GM19043 (cell line): ENCODE measurements around the gene CFAP77.

Source experiments
- ATAC-seq: cut with Tn5 transposase; IDR thresholded peaks from one replicate; pipeline ENCODE4 v1.9.1; 2021; ENCODE audit warnings: low read depth; ENCODE audit not compliant: unreplicated experiment

CFAP77 gene

DNA sequence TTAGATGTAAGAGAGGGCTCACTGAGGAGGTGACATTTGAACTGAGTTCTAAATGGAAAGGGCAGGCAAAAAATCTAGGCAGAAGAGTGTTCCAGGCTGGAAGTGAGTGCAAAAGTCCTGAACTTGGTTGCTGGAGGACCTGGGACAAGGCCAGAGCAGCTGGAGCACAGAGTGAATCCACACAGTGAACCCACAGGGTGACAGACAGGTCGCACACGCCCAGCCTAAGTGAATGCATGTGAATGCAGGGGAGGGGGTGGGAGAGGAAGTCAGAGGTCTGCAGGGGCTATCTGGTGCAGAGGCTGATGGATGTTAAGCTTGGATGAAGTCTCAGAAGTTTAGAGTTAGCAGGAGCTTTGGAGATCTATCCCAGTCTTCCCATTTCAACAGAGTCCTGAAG, 2.8 kb upstream of the CFAP77 start:
- no peak for ATAC-seq

DNA sequence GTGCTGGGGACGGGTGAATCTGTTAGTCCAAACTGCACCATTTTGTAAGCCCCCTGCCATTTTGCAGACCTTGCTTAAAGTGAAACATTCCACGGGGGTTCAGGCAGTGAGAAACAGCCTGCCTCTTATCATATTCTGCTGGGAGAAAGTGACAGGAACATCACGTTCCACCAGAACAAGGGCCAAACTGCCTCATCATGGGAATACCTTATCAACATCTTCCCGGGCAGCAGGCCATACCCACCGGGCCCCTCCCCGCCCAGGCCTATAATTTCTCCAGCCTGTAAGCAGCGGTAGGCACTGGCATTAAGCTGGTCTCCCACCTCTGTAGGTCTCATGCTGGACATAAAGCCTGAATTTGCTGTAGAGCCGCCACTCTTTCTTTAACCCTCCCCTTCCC, 1.5 kb upstream of the CFAP77 start:
- ATAC-seq: no peak

DNA sequence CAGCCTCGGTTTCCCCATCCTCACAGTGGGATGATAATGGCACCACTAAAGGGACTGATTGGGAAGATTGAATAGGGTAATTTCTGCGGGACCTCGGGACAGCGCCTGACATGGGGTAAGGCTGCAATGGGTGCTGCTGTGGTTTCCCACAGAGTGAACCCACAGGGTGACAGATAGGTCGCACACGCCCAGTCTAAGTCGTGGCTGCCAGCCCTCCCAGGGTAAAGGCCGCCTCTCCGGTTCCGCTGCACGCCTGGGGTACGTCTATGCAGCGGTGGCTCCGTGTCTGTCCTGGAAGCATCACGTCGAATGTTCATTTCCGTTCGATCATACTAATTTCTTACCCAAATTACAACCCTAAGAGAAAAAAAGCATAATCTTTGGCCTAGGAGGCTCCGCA, 631 bp downstream of the CFAP77 start:
- no peak for ATAC-seq

DNA sequence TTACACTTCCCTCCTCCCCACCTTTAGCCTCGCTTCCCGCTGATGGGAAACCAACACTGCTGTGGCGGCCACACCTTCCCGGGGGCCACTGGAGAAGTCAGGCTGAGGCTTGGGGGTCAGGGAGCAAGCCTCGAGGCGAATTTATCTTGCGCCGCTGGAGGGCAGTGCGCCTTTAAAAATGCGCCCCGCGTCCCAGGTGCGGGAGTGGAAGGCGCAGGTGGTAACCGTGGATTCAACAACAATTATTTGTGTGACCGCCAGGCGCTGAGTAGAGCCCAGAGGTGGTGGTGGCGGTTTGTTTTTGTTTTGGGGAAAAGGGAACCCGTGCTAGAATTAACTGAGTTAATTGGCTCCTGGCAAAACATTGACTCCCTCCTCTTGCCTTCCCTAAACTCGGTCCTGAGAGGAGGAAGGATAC, 1.1 kb downstream of the CFAP77 start:
- ATAC-seq: no peak

DNA sequence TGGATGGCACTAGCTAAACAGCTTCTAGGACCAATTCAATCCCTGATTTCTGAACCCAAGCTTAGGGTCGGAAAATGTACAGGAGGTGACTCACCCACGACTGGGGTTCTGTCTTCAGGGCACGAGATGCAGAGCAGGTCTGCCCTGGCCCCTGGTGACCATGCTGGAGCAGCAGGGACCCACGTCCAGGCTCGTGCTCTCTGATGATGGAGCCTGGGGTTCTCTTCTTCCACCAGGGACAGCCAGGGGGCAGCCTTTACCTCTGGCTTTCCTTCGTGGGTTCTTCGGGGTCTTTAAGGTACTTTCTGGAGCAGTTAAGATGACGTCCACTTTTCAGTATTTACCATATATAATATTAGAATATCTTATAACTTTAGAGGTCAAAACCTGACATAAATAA, 2.1 kb downstream of the CFAP77 start:
- no peak for ATAC-seq

DNA sequence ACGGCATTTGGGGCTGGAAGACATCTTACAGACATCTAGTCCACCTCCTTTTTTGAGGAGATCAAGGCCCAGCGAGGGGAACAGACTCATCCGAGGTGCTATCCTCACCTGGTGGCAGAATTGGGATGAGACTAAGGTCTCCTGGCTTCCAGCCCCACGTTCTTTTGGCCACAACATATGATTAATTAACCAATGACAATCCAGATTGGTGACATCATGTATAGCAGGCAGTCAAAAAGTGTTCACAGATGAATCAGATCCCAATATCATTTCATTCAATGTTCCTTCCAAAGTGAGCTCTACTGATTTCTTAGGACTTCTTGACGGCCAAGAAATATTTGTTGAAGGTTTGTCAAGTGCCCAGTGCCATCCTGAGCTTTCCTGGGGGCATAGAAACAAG, 3.9 kb downstream of the CFAP77 start:
- ATAC-seq: no peak

DNA sequence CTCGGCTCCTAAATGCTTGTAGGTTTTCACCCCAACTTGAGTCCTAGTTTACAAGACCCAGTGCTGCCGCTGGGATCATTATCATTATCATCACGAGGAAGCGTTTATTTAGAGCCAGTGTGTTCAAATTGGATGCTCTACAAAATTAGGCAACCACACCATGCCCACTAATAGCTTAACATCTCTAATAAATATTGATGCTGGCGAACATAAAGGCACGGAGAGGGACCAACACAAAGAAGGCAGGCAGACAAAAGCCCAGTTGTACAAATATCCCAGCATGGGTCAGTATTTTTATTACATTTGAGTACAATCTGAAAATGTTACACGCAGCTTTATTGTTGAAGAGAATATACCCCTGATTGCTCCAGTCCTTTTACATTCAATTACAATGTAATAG, 4.7 kb downstream of the CFAP77 start:
- ATAC-seq: no peak

DNA sequence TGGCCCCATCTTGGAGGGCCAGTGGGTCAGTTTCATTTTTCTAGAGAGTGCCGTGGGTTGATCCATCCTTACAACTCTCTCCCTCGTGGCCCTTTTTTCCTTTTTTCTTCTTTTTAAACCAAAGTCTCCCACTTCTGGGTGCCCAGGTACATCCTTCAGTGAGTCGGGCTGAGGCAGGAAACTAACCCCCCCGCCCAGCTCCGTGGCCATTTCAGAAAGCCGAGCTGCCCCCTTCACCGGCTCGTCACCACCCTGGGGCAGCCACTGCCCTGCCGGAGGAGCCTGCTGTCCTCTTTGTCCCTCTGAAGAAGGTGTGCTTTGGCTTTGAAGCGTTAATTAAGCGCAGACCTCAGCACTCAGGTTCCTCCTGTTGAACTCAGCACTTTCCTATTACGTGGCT, 5.2 kb downstream of the CFAP77 start:
- ATAC-seq: no peak

DNA sequence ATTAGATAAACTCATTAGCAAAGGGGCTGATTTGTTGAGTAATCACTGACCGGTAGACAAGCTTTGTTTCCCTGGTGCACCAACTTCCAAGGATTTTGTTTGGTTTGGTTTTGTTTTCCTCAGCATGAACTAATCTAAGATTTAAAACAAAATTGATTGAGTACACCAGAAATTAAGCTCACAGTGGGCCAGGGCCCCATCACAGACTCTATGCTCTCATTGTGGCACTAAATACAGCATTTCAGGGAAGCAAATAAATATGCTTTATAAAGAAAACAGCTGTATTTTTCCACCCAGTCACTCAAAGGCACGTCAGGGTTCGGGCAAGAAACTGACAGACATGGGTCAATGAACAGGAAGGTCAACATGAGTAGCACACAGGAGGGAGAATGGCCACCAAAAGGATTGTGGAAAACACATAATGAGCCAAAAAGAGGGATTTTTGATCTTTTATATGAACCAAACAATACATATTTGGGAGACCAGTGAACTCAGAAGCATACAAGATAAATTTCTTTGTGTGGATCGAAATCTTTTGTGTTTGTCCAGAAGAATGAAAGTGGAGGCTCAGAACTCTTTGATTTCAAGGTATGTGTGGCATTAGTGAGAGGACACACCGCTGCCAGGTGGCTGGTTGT, 8.8 kb downstream of the CFAP77 start:
- no peak for ATAC-seq

DNA sequence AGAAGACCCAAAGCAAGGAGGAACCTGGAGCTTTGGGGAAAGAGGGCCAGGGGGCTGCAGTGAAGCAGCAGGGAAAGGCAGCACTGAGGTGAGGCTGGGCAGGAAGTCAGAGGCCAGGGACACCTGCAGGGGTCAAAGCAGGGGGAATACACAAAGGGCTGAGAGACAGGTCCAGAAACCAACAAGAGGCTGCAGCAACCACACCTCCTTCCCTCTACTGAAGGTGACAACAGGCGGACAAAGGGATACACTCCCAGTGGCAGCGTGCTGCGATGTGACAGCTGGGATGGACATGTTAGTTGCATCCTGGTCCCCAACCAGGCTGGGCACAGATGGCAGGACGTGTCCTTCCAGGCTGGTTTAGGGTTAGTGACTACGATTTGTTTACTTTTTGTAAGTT, 12.6 kb downstream of the CFAP77 start:
- no peak for ATAC-seq

DNA sequence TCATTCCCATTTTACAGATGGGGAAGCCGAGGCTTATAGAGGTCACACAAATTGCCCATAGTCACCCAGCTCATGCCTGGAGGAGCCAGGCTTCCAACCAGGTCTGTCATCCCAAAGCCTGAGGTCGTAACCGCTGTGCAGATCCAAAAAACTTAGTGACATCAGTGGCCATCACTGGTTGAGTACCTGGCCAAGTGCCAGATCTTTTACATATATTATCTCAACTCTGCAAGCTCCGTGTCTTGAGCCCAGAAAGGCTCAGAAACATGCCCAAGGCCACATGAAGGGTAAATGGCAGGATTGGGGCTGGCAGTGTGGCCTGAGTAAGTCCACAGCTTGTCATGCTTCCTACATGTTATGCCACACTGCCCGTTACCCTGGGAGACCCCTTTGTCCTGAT, 13.5 kb downstream of the CFAP77 start:
- ATAC-seq: no peak

DNA sequence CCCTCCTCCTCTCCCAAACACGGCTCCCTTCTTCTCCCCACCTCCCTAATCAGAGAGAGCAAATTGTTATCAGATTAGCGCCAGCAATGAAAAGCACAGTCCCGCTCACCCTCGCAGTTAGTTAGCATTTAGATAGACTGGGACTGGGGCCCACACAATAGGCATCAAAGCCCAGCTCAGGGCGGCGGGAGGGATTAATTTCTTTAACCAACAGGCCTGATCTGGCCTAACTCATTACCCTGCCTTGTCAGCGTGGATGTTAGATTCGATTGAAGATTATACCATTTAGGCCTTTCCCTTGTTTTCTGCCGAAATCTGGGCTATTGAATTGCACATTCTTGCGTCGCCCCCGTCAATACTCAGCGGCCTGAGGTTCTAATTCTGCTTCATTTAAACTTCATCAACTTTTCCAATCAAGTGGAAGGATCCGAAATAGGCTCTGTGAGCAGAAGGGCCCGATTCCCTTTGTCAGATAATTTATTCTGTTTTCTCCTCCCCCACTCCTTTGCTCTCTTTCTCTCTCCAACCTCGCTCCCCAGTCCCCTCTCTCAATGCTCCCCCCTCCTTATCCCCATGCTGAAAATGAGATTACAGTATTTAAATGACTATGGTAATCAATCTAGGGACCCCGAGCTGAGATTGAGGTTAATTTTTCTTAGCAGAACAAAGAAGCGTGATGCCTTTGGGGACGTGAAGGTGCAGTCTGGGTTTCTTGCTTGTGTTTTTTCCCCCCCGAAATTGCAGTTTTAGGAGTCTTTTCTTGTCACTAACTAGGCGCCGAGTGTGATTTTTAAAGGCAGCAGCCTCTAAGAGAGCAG, 15.1 kb downstream of the CFAP77 start:
- ATAC-seq: no peak

DNA sequence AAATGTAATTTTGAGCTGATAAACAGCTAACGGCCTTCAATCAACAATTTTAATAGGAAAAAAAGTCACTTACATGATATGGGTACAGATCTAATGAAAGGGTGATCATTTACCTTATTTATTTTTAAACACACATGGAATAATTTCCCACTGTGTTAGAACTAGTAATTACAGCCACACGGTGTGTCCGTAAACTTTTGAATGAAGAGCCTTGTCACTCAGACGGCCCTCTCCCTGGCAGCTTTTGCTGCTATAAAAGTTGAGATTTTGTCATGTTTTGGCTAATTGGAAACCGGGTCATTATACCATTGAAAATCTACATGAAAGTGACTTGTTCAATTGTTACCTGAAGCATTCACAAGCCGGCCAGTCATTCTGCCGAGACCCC, 15.7 kb downstream of the CFAP77 start:
- ATAC-seq: no peak

DNA sequence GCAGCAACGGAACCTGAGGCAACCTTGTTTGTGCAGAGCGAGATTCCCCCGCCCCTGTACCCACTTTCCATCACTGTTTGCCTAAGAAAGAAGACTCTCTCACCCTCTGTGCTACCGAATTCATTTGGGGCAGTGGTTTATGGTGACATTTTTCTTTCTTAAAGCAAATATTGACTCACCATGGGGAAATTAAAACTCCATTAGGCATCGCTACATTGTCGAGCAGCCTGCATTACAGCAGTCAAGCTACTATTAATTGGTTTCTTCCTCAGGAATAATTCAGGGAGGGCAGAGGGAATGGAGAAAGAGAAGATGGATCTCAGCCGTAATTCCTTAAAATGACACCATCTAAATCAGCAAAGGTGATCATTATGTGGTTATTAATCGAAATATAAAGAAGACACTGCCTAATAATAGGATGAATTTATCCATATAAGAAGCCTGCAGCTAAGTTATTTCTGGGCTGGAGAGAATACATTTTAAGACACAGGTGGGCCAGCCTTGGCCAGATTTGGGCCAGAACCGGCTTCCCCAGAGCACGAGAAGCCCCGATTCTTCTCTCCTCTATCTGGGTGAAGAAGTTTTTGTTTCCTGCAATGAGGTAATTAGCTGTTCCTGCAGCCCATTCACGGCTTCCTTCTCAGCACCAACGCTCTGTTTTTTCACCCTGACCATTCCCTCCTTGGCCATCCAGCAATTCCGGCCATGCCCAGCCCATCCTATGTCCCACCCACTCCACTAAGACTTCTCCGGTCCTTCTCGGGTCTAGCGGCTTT, 16.8 kb downstream of the CFAP77 start:
- no peak for ATAC-seq

DNA sequence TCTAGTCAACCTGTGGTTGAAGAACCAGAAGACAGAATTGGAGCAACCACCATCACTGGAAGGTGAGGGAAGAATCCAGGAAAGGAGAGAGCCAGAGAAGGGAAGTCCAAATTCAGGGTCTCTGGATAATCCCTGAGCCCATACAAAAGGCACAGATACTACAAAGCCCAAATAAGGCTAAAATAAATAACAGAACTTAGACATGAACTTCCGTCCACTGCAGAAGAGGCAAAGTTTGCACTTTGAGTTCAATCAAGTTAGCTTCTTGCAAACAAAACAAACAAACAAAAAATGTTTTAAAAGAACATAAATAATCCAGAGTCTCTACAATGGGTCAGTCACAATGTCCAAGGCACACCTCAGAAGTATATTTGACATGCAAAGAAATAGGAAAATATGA, 21.0 kb downstream of the CFAP77 start:
- ATAC-seq: no peak

DNA sequence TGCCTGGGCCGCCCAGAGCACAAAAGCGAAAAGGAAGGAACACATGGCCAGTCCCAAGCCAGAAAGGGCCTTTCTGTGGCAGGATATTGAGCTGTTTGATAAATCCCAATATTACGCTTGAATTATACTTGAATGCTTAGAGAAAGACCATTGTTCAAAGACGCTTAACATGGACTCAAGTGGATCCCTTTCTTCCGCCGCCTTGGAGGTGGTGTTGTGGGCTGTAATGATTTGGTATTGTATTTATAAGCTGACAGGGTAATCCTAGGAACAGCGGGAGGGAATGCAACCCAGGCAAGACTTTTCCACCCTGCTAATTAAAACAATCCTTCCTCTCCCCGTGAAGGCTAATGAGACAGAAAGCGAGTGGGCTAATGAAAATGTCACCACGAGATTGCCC, 24.9 kb downstream of the CFAP77 start:
- no peak for ATAC-seq

DNA sequence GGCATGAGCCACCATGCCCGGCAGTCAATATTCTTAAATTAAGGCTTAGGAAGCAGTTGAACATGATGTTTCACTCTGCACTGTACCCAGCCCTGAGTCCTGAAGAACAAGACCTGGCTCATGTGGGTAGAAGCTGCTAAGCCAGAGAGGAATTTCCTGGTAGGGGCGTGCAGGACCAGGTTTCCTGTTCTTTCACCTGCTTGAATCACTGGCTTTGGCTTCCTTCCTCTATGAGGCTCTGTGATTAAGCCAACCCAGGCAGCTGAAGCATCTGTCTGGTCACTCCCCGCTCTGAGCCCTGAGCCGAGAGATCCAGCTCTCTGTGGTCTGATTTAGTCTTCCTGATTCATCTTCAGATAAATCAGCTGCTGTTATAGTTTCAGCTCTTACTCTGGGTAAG, 29.1 kb downstream of the CFAP77 start:
- ATAC-seq: no peak

DNA sequence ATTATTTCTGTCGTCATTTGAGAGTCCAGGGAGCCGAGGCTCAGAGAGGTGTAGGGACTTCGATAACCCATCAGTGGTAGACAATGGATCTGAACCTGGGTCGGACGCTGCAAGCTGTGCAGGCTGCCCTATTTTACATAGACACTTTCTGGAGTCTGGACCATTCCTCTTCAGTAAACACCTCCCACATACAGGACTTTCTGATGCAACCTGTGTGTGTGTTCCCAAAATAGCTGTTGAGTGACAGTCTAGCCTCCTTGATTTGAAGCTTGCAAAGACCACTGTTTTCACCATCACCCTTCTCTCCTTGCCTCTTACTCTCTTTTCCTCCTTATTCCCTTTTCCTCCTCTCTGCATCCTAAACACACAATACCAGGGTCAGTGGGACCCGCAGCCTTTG, 30.7 kb downstream of the CFAP77 start:
- ATAC-seq: no peak

DNA sequence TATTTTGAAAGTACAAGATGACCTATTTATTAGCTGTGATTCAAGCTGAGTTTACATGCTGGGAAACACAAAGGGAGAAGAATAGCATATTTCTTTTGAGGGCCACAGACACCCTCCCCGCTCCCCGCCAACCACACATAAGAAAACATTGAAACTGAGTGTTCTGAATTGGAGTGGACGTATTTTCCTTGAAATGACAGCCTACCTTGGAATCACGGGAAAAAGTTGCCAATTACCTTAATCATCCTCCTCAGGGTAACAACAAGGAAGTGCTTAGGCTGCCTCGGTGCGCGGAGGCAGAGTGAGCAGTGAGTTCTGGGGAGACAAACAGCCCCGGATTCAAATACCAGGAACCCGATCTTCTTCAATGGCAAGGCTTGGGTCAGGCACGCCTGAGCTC, 31.4 kb downstream of the CFAP77 start:
- ATAC-seq: no peak

DNA sequence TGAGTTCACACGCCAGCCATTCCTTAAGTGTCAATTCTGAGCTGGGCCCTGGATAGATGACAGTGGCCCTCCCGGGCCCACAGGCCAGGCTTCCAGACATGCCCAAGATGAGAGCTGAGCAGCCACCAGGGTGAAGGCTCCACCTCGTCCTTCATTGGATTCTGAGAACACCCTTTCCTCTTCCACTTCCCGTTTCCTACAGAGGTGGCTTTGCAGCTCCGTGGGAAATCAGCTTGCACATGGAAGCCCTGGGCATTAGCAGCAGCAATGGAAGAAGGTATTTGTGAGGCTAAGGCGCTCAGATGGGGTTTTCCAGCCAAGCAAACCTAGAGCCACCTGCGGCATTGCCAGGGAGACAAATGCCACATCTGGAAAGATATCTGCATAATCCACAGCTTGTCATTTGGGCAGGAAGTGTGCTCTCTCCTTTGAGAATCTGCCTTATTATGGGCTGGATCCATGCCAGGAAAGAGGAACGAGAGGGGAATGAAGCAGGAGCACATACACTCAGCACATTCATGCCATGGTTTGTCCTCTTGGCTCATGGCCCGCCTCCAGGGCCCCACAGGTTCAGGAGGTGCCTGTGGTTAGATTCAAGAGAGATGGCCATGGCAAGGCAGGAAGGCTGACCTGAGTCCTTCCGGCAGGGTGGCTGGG, 34.1 kb downstream of the CFAP77 start:
- ATAC-seq: no peak

DNA sequence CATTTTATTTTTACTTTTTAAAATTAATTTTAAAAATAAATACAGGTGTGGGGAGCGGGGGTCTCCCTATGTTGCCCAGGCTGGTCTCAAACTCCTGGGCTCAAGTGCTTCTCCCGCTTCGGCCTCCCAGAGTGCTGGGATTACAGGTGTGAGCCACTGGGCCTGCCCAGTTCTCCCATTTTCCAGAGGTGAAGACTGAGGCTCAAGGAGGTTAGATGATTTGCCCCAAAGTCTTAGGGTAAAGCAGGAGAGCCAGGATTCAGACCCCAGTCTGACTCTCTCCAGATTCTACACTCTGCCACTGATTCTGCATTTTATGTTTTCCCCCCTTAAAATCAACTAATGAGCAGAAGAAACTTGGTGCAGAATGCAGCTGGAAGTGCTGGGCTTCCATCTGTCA, 36.9 kb downstream of the CFAP77 start:
- ATAC-seq: no peak
